ENCODE results near the gene THSD7B. TPM values are rescaled to one million over a fixed set of nuclear protein-coding genes. Genes with fewer than 3 reads are reported as not detected.

THSD7B gene
- total and polyA plus RNA-seq, 2 of the 8 experiments (the other 6 are each of a cell fraction or from before 2014, with no cell fraction given) = 0.60 to 2.9 TPM

GRCh38 chr2:137644731-137645130, 879.4 kb downstream of the THSD7B start:
- H3K27ac ChIP-seq (ENCODE audit: low read depth, low read length) = no peak overlapping the region
- H3K23me2 ChIP-seq (ENCODE audit: low read depth, low read length) = no peaks in the 10 kb centered on the region
- CTCF ChIA-PET (ENCODE audit: partially characterized antibody) = interaction anchor here (0.6 to 1.2 kb wide), 2 partner anchors 13 to 14 kb away, joined by 3 read pairs; no protein-coding TSS in a partner anchor
- H2AFZ ChIP-seq (ENCODE audit: low read length) = no peak overlapping the region
- POLR2A ChIA-PET (ENCODE audit: partially characterized antibody) = no interaction called here
- DNase-seq (ENCODE audit: low read depth in 1 of 2, low spot score in 2 of 2) (no peak), FAIRE-seq (no peak)
- no peaks in the 10 kb centered on the region for H3K9me3 ChIP-seq (ENCODE audit: insufficient read depth in 2 of 2, low read depth in 1 of 2, low read length in 1 of 2)
- no peak overlapping the region for H3K4ac ChIP-seq (replicated peaks; ENCODE audit: insufficient read length, low read depth, low read length)
- no peaks in the 10 kb centered on the region for H4K20me1 ChIP-seq (replicated peaks in 1 of 2; ENCODE audit: control insufficient read depth in 1 of 2, insufficient read depth in 2 of 2, low read length in 2 of 2)
- H2BK20ac ChIP-seq (ENCODE audit: low read length) = no peak overlapping the region
- H3K79me2 ChIP-seq (ENCODE audit: control insufficient read depth in 1 of 2, insufficient read depth in 2 of 2, low read length in 2 of 2) = no peaks in the 10 kb centered on the region
- whole genome bisulfite sequencing, 2 experiments (ENCODE audit: extremely low coverage in 1 of 2, insufficient coverage in 1 of 2, insufficient read length in 1 of 2, insufficient replicate concordance in 2 of 2, low coverage in 1 of 2, low lambda C conversion rate in 2 of 2, missing lambda C conversion rate in 1 of 2) = 90% methylated on average over 2 of the region's 2 CpGs; no CpG with 5 or more reads in 1 of the 2 experiments
- H2BK5ac ChIP-seq (ENCODE audit: low read depth, low read length) = no peak overlapping the region
- no peak overlapping the region for H3K56ac ChIP-seq (replicated peaks; ENCODE audit: insufficient read length, low read depth, low read length)
- H3K9ac ChIP-seq (replicated peaks in 1 of 4; ENCODE audit: extremely low read depth in 1 of 4, low read depth in 3 of 4, low read length in 3 of 4) = no peak overlapping the region
- no peak overlapping the region for H3K23ac ChIP-seq (ENCODE audit: insufficient read length)
- H4K5ac ChIP-seq (ENCODE audit: insufficient read length, low read depth, low read length) = no peak overlapping the region
- no peak overlapping the region for H2BK120ac ChIP-seq (replicated peaks; ENCODE audit: low read depth, low read length)
- no peak overlapping the region for H3K14ac ChIP-seq (ENCODE audit: insufficient read length)
- H3K18ac ChIP-seq (ENCODE audit: extremely low read depth, low read length) = no peak overlapping the region
- H4K8ac ChIP-seq (ENCODE audit: extremely low read depth, insufficient read depth, low read length) = no peak overlapping the region
- H3K4me3 ChIP-seq (ENCODE audit: extremely low read depth in 1 of 4, insufficient read depth in 2 of 4, low read depth in 3 of 4, low read length in 4 of 4) = no peak overlapping the region
- H3K27me3 ChIP-seq (replicated peaks in 1 of 4; ENCODE audit: control insufficient read depth in 3 of 4, extremely low read depth in 1 of 4, insufficient read depth in 3 of 4, low read length in 3 of 4) = no peaks in the 10 kb centered on the region
- H2BK15ac ChIP-seq (ENCODE audit: low read length) = no peak overlapping the region
- H4K91ac ChIP-seq (replicated peaks; ENCODE audit: insufficient read length, low read length) = no peak overlapping the region
- no peaks in the 10 kb centered on the region for H3K79me1 ChIP-seq (ENCODE audit: low read depth, low read length)
- H3K36me3 ChIP-seq (ENCODE audit: control insufficient read depth in 2 of 4, insufficient read depth in 4 of 4, low read length in 3 of 4) = no peaks in the 10 kb centered on the region
- H2AK5ac ChIP-seq (ENCODE audit: low read depth, low read length) = no peak overlapping the region
- no peaks in the 10 kb centered on the region for H3K4me1 ChIP-seq (replicated peaks in 1 of 4; ENCODE audit: control insufficient read depth in 3 of 4, insufficient read depth in 4 of 4, low read length in 3 of 4)
- no peak overlapping the region for H3K4me2 ChIP-seq (ENCODE audit: insufficient read depth in 1 of 2, low read depth in 2 of 2, low read length in 2 of 2)
- no peak overlapping the region for H2BK12ac ChIP-seq (ENCODE audit: low read depth, low read length)
- TF ChIP-seq HDAC2 (IDR thresholded peaks at IDR 0.05; ENCODE audit: borderline replicate concordance in 1 of 2, low read depth in 2 of 2, low read length in 2 of 2) (no peak), SIX5 (IDR thresholded peaks at IDR 0.05; ENCODE audit: low read depth, low read length) (no peak), BRCA1 (IDR thresholded peaks at IDR 0.05; ENCODE audit: low read depth, low read length) (no peak), CBX5 (IDR thresholded peaks at IDR 0.05; ENCODE audit: low read depth, low read length) (no peak), JUND (IDR thresholded peaks at IDR 0.05; ENCODE audit: low read length) (no peak), FOSL1 (IDR thresholded peaks at IDR 0.05; ENCODE audit: insufficient read depth, low read depth, low read length) (no peak)
